Natural killer cell (primary cell): Measurements from ENCODE around the gene GZMA. TPM values are rescaled to one million over a fixed set of nuclear protein-coding genes. Genes with fewer than 3 reads are reported as not detected.
A peak's percentile ranks its signal among the peaks of the same experiment; 100 is the strongest.

Source experiments
- ATAC-seq, 3 donors: fragments of 150-1000 bp in 2 of 3; fragments of 200-7000 bp in 1 of 3; cut with Tn5 transposase; 1 replicate in 1 of 3; 2 replicates in 2 of 3; pipeline ENCODE4 v1.10.0; 2021; ENCODE audit warnings: mild to moderate bottlenecking in 2 of 3, moderate library complexity in 2 of 3
- DNase-seq, 2 donors: peaks; one replicate each; pipeline versions ENCODE4 v3.0.0 to v3.0.0-alpha.2; 2013 to 2021; ENCODE audit warnings: mixed read lengths in 1 of 2
- H3K27ac ChIP-seq: one replicate; pipeline ENCODE4 v1.5.1; 2013; ENCODE audit warnings: mild to moderate bottlenecking, low read length
- H3K27me3 ChIP-seq: one replicate; pipeline ENCODE4 v1.6.1; 2013; ENCODE audit warnings: low read length; ENCODE audit not compliant: control insufficient read depth, insufficient read depth
- H3K36me3 ChIP-seq: one replicate; pipeline ENCODE4 v1.6.1; 2013; ENCODE audit warnings: low read length; ENCODE audit not compliant: control insufficient read depth, insufficient read depth
- H3K4me1 ChIP-seq: one replicate; pipeline ENCODE4 v1.6.1; 2013; ENCODE audit warnings: low read length; ENCODE audit not compliant: control insufficient read depth, insufficient read depth
- H3K4me3 ChIP-seq: one replicate; pipeline ENCODE4 v1.5.1; 2013; ENCODE audit warnings: low read length
- H3K9me3 ChIP-seq: one replicate; pipeline ENCODE4 v1.6.1; 2013; ENCODE audit warnings: low read length; ENCODE audit not compliant: control insufficient read depth, insufficient read depth
- H3K27ac Mint-ChIP-seq, 2 donors: one replicate each; pipeline ENCODE4 v1.8.0; 2022; ENCODE audit warnings: mild to moderate bottlenecking in 2 of 2, mixed read lengths in 2 of 2, moderate library complexity in 1 of 2
- H3K27me3 Mint-ChIP-seq, 2 donors: one replicate each; pipeline ENCODE4 v1.8.0; 2022; ENCODE audit warnings: low read depth in 2 of 2, mixed read lengths in 2 of 2
- H3K36me3 Mint-ChIP-seq: one replicate; pipeline ENCODE4 v1.8.0; 2022; ENCODE audit warnings: mixed read lengths
- H3K4me1 Mint-ChIP-seq, 2 donors: one replicate each; pipeline ENCODE4 v1.8.0; 2022; ENCODE audit warnings: mixed read lengths in 2 of 2
- H3K4me3 Mint-ChIP-seq: one replicate; pipeline ENCODE4 v1.8.0; 2022; ENCODE audit warnings: mild to moderate bottlenecking, moderate library complexity, mixed read lengths
- H3K9me3 Mint-ChIP-seq, 2 donors: one replicate each; pipeline ENCODE4 v1.8.0; 2022; ENCODE audit warnings: mixed read lengths in 2 of 2
- CTCF ChIP-seq: fragments of 200-600 bp; IDR thresholded peaks from one replicate; pipeline ENCODE4 v1.8.0; 2022; ENCODE audit warnings: antibody characterized with exemption
- WGBS: methylation state at CpG from one replicate; pipeline ENCODE4 v1.1.7; 2013; ENCODE audit warnings: missing lambda C conversion rate; ENCODE audit not compliant: insufficient coverage; 5-methylcytosine and 5-hydroxymethylcytosine counted together
- intact Hi-C: fragments of 100-400 bp; cut with micrococcal nuclease; formaldehyde crosslinking; loops from one replicate; pipeline ENCODE4 v1.14.2; 2022
- total RNA-seq, 4 donors: library from RNA; stranded (reverse); fragments of 120-200 nt in 1 of 4; gene quantifications; one replicate each; pipeline versions ENCODE4 v1.2.3 to v1.2.4, GENCODE V29; 2013 to 2022

GZMA gene
- total RNA-seq, 3 donors from 2014 or later (not counting 1 experiment from before 2014, with no cell fraction given) = 530 to 621 (median 590) TPM

GRCh38 chr5:55063220-55063863, 39.1 kb upstream of the GZMA start:
- no peak for TF ChIP-seq CTCF
- 11% methylated on average over 2 of the region's 5 CpGs for WGBS
- Mint-ChIP-seq H3K27me3 (no peaks in the 10 kb centered on the region), H3K4me1 (peaks cover 73 to 87% of the 10 kb centered on the region in 2 donors), H3K36me3 (no peaks in the 10 kb centered on the region), H3K27ac (peak overlapping the region; percentile 95 to 96), H3K9me3 (no peaks in the 10 kb centered on the region), H3K4me3 (peak overlapping the region; percentile 90)
- intact Hi-C loops = loop anchor here (2.0 to 5.0 kb wide), 3 partner anchors 41 to 416 kb away; partner anchors contain the start of gene GZMK
- H3K27me3 ChIP-seq = no peaks in the 10 kb centered on the region
- H3K27ac ChIP-seq = no peak overlapping the region
- no peak overlapping the region for H3K4me3 ChIP-seq
- no peaks in the 10 kb centered on the region for H3K36me3 ChIP-seq
- peaks cover 26% of the 10 kb centered on the region for H3K4me1 ChIP-seq
- ATAC-seq (no peak), DNase-seq (no peak)
- no peaks in the 10 kb centered on the region for H3K9me3 ChIP-seq

- Mint-ChIP-seq H3K4me3 (peak overlapping the region; percentile 52), H3K27ac (peak overlapping the region; percentile 95 to 96), H3K36me3 (no peaks in the 10 kb centered on the region), H3K4me1 (peaks cover 72 to 84% of the 10 kb centered on the region in 2 donors), H3K27me3 (no peaks in the 10 kb centered on the region), H3K9me3 (no peaks in the 10 kb centered on the region)
- Histone ChIP-seq H3K27me3 (no peaks in the 10 kb centered on the region), H3K9me3 (no peaks in the 10 kb centered on the region), H3K4me3 (no peak overlapping the region), H3K27ac (no peak overlapping the region), H3K36me3 (no peaks in the 10 kb centered on the region), H3K4me1 (peaks cover 28% of the 10 kb centered on the region)
- no peak for TF ChIP-seq CTCF
- WGBS = 67% methylated on average over 2 of the region's 2 CpGs
- no peak for ATAC-seq
- no peak for DNase-seq
- intact Hi-C loops = loop anchor here (2.0 to 5.0 kb wide), 3 partner anchors 42 to 417 kb away; partner anchors contain the start of gene GZMK
These were observed 38.5 kb upstream of the GZMA start for GRCh38 chr5:55063899-55064298.

GRCh38 chr5:55064523-55064922, 37.9 kb upstream of the GZMA start:
- Histone ChIP-seq H3K9me3 (no peaks in the 10 kb centered on the region), H3K4me1 (peaks cover 35% of the 10 kb centered on the region), H3K27ac (no peak overlapping the region), H3K27me3 (no peaks in the 10 kb centered on the region), H3K4me3 (no peak overlapping the region), H3K36me3 (no peaks in the 10 kb centered on the region)
- Mint-ChIP-seq H3K27ac (peak overlapping the region; percentile 95 to 96), H3K9me3 (no peaks in the 10 kb centered on the region), H3K4me3 (no peak overlapping the region), H3K27me3 (no peaks in the 10 kb centered on the region), H3K36me3 (no peaks in the 10 kb centered on the region), H3K4me1 (peaks cover 78 to 87% of the 10 kb centered on the region in 2 donors)
- WGBS = 46% methylated on average over 3 of the region's 3 CpGs
- ATAC-seq = peak in 1 of 3 donors; percentile 51
- TF ChIP-seq CTCF = no peak
- DNase-seq = no peak
- intact Hi-C loops = loop anchor here (5.0 kb wide), 2 partner anchors 42 to 417 kb away; partner anchors contain the start of gene GZMK
